Left ventricle myocardium inferior (tissue), 1 donor: ENCODE measurements around the gene EDIL3. TPM values are rescaled to one million over a fixed set of nuclear protein-coding genes. Genes with fewer than 3 reads are reported as not detected.

Experiments
- DNase-seq: peaks from one replicate; pipeline ENCODE4 v3.0.0-alpha.2; 2020
- H3K27ac ChIP-seq: fragments of 200-600 bp; replicated peaks from 2 replicates; pipeline ENCODE4 v1.8.0; 2021
- H3K27me3 ChIP-seq: fragments of 200-600 bp; 2 replicates; pipeline ENCODE4 v1.8.0; 2021; ENCODE audit warnings: low read depth
- H3K36me3 ChIP-seq: fragments of 200-600 bp; 2 replicates; pipeline ENCODE4 v1.8.0; 2021
- H3K4me1 ChIP-seq: fragments of 200-600 bp; 2 replicates; pipeline ENCODE4 v1.8.0; 2021
- H3K4me3 ChIP-seq: fragments of 200-600 bp; 2 replicates; pipeline ENCODE4 v1.8.0; 2021; ENCODE audit warnings: mild to moderate bottlenecking, moderate library complexity
- H3K9me3 ChIP-seq: fragments of 200-600 bp; replicated peaks from 2 replicates; pipeline ENCODE4 v1.8.0; 2021
- intact Hi-C: fragments of 100-400 bp; cut with micrococcal nuclease; formaldehyde crosslinking; loops from one replicate; pipeline ENCODE4 v1.11.0; 2022
- total RNA-seq: library from RNA; stranded (reverse); fragmentation: NEBNext Ultra II Directional; extraction: Animal tissue kit (Norgen Biotek cat#: 25700); gene quantifications from one replicate; pipeline ENCODE4 v1.2.1, GENCODE V29; 2021
- TF ChIP-seq, protein P1 (sequence below): fragments of 200-600 bp; IDR thresholded peaks from 2 replicates; pipeline ENCODE4 v1.8.0; 2021; ENCODE audit warnings: antibody characterized with exemption, mild to moderate bottlenecking, borderline replicate concordance
- donor health status: DM: no; HTN: yes; CAD: no; lungs with severe emphysema.

Gene EDIL3
- total RNA-seq, 1 donor from 2014 or later: 3.5 TPM

DNA sequence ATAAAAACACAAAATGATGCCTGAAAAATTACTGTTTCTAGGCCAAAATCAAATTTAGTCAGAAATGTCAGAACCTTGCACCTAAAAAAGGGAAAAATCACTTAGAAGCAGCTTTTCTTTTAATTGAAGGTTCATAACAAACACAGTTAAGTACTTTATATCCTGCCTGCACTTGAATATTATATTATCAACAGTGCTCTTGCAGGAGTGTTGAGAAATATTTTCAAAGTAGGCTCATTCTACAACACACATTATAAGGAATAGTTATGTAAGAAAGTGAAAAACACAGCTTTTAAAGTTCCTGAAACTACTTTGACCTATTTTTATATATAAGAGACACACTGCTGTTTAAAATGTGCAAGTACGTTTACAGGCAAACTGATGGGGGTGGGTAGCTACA, 8.3 kb downstream of the EDIL3 start:
- Histone ChIP-seq H3K4me3 (no peak overlapping the region), H3K4me1 (no peaks in the 10 kb centered on the region), H3K36me3 (no peaks in the 10 kb centered on the region), H3K9me3 (no peaks in the 10 kb centered on the region), H3K27ac (no peak overlapping the region), H3K27me3 (peaks cover 16% of the 10 kb centered on the region)
- DNase-seq: no peak
- intact Hi-C loops: no loop called here
- TF ChIP-seq, protein P1, sequence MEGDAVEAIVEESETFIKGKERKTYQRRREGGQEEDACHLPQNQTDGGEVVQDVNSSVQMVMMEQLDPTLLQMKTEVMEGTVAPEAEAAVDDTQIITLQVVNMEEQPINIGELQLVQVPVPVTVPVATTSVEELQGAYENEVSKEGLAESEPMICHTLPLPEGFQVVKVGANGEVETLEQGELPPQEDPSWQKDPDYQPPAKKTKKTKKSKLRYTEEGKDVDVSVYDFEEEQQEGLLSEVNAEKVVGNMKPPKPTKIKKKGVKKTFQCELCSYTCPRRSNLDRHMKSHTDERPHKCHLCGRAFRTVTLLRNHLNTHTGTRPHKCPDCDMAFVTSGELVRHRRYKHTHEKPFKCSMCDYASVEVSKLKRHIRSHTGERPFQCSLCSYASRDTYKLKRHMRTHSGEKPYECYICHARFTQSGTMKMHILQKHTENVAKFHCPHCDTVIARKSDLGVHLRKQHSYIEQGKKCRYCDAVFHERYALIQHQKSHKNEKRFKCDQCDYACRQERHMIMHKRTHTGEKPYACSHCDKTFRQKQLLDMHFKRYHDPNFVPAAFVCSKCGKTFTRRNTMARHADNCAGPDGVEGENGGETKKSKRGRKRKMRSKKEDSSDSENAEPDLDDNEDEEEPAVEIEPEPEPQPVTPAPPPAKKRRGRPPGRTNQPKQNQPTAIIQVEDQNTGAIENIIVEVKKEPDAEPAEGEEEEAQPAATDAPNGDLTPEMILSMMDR: no peak

DNA sequence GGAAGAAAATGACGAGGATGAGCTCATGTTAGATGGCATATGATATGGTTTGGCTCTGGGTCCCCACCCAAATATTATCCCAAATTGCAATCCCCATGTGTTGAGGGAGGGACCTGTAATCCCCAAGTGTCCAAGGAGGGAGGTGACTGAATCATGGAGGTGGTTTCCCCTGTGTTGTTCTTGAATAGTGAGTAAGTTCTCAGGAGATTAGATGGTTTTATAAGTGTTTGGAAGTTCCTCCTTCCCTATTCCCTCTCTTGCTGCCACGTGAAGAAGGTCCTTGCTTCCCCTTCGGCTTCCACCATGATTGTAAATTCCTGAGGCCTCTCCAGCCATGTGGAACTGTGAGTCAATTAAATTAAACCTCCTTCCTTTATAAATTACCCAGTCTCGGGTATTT, 10.1 kb downstream of the EDIL3 start:
- Histone ChIP-seq H3K36me3 (no peaks in the 10 kb centered on the region), H3K9me3 (no peaks in the 10 kb centered on the region), H3K27me3 (peaks cover 7% of the 10 kb centered on the region), H3K4me1 (no peaks in the 10 kb centered on the region), H3K4me3 (no peak overlapping the region), H3K27ac (no peak overlapping the region)
- intact Hi-C loops: no loop called here
- TF ChIP-seq, protein P1: no peak
- no peak for DNase-seq

DNA sequence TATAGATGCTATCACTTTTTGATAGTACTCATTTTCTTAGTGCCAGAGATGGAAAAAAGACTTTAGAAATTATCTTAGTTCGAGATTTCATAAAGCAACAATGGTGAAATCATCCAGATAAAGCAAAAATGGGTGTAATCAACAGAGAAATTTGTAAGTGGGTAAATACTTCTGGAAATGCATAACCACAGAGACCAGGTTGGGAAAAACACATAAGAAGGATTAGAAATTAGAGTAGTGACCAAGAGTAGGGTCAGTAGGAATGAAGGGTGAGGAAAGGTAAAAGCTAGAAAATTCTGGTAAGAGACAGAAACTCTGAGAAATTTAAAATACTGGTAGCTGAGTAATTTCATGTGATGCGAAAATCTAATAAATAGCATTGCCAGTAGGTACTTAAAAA, 11.2 kb downstream of the EDIL3 start:
- no peaks in the 10 kb centered on the region for H3K36me3 ChIP-seq
- peaks cover 4% of the 10 kb centered on the region for H3K27me3 ChIP-seq
- TF ChIP-seq, protein P1: no peak
- no peak for DNase-seq
- intact Hi-C loops: no loop called here
- no peaks in the 10 kb centered on the region for H3K4me1 ChIP-seq
- no peak overlapping the region for H3K27ac ChIP-seq
- H3K9me3 ChIP-seq: no peaks in the 10 kb centered on the region
- H3K4me3 ChIP-seq: no peak overlapping the region

DNA sequence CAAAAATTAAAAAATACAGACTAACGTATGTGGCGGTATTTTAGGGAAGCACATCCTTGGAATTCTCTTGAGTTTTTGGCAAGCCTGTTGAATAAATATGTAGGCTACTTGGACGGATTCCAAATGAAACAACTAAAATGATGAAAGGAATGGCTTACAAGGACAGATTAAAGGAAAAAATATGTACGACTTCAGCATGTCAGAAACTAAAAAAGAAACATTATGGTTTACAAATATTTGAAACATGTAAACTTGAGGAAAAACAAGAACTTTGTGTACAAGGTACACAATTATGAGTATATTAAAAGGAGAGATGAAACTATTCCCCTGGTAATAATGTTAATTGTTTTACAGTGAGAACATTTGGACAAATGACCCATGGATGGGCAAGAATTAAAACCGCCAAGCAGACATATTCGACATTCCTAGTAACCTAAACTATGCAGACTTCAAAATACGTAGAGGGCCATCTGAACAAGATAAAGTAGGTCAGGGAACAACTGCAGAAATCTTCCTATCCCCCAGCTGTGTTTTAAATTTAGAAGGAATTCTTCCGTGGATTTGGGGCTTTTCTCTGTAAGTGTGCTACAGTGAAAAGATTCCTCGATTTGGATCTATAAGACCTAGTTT, 12.5 kb downstream of the EDIL3 start:
- no peak overlapping the region for H3K27ac ChIP-seq
- DNase-seq: no peak
- no peak overlapping the region for H3K4me3 ChIP-seq
- H3K36me3 ChIP-seq: no peaks in the 10 kb centered on the region
- peaks cover 4% of the 10 kb centered on the region for H3K27me3 ChIP-seq
- intact Hi-C loops: no loop called here
- no peaks in the 10 kb centered on the region for H3K9me3 ChIP-seq
- TF ChIP-seq, protein P1: no peak
- no peaks in the 10 kb centered on the region for H3K4me1 ChIP-seq

DNA sequence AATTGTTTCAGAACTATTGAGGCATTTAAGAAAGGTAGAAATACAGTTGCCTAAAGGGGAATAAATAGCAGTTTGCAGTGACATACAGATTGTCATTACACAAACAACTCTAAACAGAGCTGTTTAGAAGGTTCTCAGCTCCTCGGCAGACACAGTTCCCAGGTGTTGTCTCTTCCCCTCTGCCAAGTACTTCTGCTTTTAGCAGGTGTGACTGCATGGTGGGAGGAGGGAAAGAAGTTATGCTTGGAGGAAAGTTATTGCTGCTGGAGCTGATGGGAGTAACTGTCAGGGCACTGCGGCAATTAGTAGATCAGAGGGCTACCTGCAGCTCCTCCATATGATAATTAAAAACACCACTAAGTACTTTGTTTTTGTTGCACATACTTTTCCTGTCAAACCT, 14.5 kb downstream of the EDIL3 start:
- no peaks in the 10 kb centered on the region for H3K36me3 ChIP-seq
- H3K27me3 ChIP-seq: peaks cover 4% of the 10 kb centered on the region
- H3K27ac ChIP-seq: no peak overlapping the region
- H3K4me1 ChIP-seq: no peaks in the 10 kb centered on the region
- DNase-seq: no peak
- no peak overlapping the region for H3K4me3 ChIP-seq
- no peaks in the 10 kb centered on the region for H3K9me3 ChIP-seq
- TF ChIP-seq, protein P1: no peak
- intact Hi-C loops: no loop called here
